Epidermal melanocyte (primary cell): ENCODE data around the gene MTTP.

Experiments used
- DNase-seq: peaks from one replicate; pipeline ENCODE4 v3.0.0; 2011; ENCODE audit warnings: low spot score; ENCODE audit not compliant: insufficient read length

Gene MTTP

GRCh38 chr4:99640676-99641075, 66.1 kb downstream of the MTTP start:
- no peak for DNase-seq

- DNase-seq, result no peak
Observed at GRCh38 chr4:99642725-99643489, 68.3 kb downstream of the MTTP start.

GRCh38 chr4:99644453-99644852, 69.8 kb downstream of the MTTP start:
- no peak for DNase-seq

GRCh38 chr4:99645036-99645435, 70.4 kb downstream of the MTTP start:
- DNase-seq, result no peak

GRCh38 chr4:99645638-99646037, 71.0 kb downstream of the MTTP start:
- no peak for DNase-seq

DNA sequence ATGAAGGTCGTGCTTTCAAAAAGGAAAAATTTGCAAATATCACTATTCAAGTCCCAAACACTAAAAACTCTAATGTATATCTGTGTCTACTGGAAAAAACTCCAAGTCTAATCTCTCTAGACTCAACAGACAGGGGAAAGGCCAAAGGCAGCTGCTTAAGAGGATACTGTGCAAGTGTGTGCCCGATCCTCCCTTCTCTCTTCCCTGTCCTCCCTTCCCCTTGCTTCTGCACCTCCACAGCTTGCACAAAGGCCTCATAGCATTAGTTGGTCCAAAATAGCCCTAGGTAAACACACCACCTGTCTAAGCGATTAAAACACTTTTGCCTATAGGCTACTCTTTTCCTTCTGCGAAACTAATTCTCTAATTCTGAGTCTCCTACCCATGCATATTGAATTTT, 72.4 kb downstream of the MTTP start:
- DNase-seq, result no peak

DNA sequence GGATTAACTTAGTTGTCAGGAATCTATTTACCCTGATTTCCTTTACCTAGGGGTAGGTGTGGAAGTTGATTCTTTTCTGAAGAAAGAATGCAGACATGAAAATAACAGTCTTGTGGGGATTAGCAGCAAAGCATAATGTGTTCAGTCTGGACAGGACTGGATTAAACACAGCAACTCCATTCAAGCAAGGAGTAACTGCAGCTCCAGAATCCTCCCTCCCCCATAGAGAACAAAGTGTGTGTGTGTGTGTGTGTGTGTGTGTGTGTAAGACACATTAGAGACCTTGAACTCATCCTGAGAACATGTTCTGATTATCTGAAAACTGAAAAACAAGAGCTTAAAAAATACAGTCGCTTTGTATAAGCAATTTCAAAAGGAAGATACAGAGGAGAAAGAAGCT, 73.7 kb downstream of the MTTP start:
- no peak for DNase-seq

DNA sequence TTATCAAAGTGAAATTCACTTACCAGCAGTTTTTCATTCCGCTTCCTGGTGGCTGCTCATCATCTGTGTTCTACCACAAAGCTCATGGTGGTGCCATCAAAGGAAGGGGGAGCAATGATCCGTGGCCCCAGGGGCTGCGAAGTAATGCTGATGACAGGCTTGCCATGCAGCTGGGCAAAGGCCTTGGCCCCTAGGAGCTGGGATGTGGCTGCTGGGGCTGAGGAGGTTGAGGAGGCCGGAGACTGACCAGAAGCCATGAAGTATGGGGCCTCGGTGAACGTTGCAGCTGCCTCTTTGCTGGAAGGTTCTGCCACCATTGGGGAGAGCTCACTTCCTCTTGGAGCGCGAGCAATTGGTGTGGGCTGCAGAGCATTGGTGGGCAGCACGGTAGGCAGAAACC, 74.6 kb downstream of the MTTP start:
- no peak for DNase-seq

DNA sequence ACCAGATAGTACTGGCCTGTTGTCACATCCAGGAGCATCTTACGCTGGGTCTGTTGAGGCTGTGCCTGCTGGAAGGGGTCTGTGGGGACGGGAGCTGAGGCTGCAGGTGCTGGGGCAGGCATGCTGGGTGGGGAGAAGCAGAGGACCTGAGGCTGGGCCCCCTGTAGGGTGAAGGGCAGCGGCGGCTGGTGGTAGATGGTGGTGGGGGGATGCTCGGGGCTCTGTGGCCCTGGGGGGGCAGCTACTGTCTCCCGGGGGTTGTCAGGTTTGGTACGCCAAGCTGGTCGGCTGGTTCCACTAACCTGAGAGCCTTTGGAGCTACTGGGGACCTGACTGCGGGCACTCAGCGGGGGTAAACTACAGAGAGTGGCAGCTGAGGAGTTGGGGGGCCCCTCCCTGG, 75.2 kb downstream of the MTTP start:
- no peak for DNase-seq

DNA sequence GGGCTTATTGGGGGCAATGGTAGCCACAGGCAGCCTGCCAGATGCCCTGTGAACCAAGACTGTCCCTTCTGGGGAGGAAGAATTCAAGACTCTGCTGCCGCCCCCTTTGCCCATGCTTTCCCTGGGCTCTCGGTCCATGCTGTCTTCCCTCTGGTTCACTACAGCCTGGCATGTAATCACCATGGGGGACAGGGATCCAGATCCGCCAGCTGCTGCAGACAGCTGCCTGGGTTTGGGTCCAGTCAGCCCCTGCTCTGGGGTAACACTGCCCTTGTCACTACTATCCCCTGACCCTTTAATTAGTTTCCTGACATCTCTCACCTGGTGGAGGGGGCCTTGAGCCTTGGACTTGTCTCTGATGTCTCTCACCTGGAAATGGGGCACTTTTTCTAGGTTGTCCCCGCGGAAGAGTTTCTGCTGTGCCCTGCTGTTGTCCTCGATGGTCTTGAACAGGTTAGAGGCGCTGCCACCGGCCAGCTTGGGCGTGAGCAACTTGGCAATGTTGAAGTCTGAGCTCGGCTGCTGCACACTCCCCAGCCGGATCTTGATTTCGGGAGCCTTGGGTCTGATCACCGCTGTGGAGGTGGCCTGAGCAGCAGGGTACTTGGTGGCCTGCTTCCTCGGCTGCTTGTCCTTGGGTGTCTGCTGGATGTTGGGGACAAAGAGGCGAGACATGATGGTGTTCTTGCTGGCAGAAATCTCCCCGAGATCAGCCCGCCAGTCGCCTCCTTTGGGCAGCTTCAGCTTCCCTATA, 76.6 kb downstream of the MTTP start:
- DNase-seq, result no peak

- DNase-seq, result no peak
Observed at GRCh38 chr4:99651811-99652485, 77.3 kb downstream of the MTTP start.

DNA sequence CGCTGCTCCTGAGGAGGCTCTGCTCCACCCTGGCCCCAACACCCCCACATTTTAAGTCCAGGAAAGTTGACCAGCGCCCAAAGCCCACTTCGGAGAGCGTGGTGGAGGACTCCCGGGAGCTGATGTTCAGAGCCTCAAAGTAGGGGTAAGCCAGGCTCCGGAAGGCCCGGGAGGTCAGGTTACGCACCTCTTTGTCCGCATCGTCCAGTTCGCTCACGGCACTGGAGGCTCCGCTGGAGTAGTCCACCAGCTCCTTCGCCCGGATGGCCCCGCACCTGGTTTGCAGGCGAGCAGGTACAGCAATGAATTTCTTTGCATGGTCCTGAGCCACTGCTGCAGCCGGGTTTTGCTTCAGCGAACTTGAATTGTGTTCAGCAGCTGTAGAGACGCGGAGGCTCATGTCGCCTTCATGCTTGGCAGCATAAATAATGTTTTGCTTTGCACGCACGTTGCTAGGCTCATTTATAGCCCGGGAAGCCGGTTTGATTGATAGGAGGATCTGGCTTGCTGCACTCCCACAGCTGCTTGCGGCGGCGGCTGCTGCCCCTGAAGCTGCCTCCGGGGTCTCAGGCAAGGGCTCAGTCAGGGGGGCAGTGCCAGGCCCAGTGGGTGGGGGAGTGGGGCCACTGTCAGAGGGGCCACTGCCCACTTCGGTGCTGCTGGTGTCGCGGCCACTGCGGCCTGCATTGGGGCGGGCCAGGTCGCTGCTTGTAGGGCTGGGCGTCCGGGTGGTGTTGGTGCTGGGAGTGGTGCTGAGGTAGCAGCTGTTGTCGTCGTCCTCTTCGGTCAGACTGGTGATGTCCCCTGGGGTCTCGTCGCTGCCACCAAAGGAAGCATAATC, 78.2 kb downstream of the MTTP start:
- no peak for DNase-seq

DNA sequence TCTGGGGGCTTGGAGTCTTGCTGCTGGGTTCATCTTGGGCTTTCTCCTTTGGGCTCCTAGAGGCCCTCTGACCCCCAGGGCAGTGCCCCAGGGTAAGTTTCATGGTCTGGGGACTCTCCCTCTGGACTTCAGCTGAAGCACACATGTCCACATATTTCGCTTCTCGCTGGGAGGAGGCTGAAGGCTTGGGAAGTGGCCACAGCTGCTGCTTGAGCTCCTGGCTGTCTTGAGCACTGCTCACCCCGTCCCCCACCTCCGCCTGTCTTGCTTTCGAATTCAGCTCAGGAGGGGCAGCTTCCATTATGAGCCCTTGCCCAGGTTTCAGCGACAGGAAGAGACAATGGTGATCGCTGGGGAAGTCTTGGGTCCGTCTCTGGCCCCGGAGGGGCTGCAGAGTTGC, 79.3 kb downstream of the MTTP start:
- DNase-seq, result no peak

- no peak for DNase-seq
Observed at GRCh38 chr4:99654361-99654761, 79.7 kb downstream of the MTTP start.

- no peak for DNase-seq
Observed at GRCh38 chr4:99655308-99656081, 80.9 kb downstream of the MTTP start.

DNA sequence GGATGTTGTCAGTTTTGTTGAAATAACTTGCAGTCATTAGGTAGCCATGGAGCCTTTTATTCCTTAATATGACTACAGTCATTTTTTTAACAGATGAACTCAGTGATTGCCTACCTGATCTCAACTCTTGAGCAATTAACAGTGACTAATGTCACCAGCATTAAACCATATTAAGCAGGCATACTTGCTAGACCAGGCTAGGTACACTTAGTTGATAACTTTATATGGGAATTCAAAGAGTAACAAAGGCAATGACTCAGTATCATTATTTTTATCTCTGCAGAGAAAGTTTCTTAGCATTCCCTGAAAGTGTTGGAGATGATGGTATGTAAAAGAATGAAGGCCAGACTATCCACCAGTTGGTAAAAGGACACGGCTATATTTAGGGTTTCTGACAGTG, 83.2 kb downstream of the MTTP start, which contains the start of gene C4orf54:
Gene C4orf54 (minus strand): TSS at position 31 of the 400 bp plus-strand sequence. CDS start 3,180 bp downstream, outside the sequence.
- DNase-seq, result no peak

DNA sequence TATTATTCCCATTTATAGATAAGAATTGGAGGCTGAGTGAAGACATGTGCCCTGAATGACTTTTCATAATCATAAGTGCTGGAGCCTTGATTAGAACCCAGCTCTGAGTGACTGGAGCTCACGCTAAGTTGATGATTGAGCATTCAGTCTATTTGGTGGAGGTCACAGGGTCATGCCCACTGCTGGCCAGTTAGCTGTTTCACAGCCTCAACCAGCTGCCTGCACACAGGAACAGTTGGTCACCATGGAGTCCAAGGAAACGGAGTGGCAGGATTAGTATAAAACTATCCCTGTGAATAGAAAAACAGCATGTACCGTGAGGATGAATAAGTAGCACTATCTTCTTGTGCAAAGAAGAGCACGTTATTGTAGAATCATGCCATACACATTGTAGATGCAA, 84.0 kb downstream of the MTTP start:
- no peak for DNase-seq

GRCh38 chr4:99661907-99662306, 87.3 kb downstream of the MTTP start:
- no peak for DNase-seq

DNA sequence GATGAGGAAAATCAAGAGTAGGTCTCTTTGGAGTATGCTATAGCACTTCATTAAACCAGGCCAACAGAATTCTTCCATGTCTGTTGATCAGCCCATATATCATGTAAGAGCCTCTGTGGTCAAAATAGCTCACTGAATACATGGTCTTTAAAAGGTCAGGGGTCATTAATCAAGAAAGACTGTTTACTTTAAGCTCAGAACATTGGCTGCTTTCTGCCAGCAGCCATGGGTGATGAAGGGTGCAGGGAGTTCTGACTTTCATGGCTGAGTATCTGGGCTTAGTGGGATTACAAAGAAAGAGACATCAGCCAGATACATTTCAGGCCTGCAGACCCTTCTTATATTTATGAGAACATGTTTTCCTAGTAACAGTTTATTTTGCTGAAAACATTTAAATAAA, 90.1 kb downstream of the MTTP start:
- DNase-seq, result no peak

- no peak for DNase-seq
Observed at GRCh38 chr4:99665983-99666382, 91.4 kb downstream of the MTTP start.

GRCh38 chr4:99668472-99668871, 93.8 kb downstream of the MTTP start:
- no peak for DNase-seq
